ENCODE results near the gene NEK4. TPM values are rescaled to one million over a fixed set of nuclear protein-coding genes. Genes with fewer than 3 reads are reported as not detected.
A peak's percentile ranks its signal among the peaks of the same experiment; 100 is the strongest.

NEK4 gene
- total and polyA plus RNA-seq, 4 donors, result 5.4 to 28.7 (median 15.4) TPM

- WGBS, result 2% methylated on average over 22 of the region's 22 CpGs
- Histone ChIP-seq H3K4me3 (ENCODE audit: low read depth in 1 of 3, low read length in 3 of 3) (peak overlapping the region; percentile 71 to 94 (median 84)), H3K9me3 (ENCODE audit: control insufficient read depth in 4 of 4, low read length in 3 of 4) (no peaks in the 10 kb centered on the region), H3K27me3 (ENCODE audit: control insufficient read depth in 4 of 4, insufficient read depth in 4 of 4, low read length in 3 of 4) (no peaks in the 10 kb centered on the region), H3K27ac (ENCODE audit: low read depth in 1 of 2, low read length in 2 of 2) (peak overlapping the region; percentile 83 to 86), H3K4me1 (ENCODE audit: control insufficient read depth in 4 of 4, insufficient read depth in 4 of 4, low read length in 3 of 4) (peaks cover 2 to 38% (median 26%) of the 10 kb centered on the region in 4 donors), H3K36me3 (ENCODE audit: control insufficient read depth in 4 of 4, insufficient read depth in 3 of 4, low read depth in 1 of 4, low read length in 3 of 4) (peaks cover 0 to 13% (median 5%) of the 10 kb centered on the region in 4 donors), H3K9ac (ENCODE audit: low read depth in 1 of 2, low read length in 2 of 2) (peak overlapping the region; percentile 71 to 84)
- DNase-seq (ENCODE audit: low spot score), result peak; percentile 40
- TF ChIP-seq REST (IDR thresholded peaks at IDR 0.05) (peak; percentile 57), HNF4G (IDR thresholded peaks at IDR 0.05) (peak; percentile 24), FOXA1 (IDR thresholded peaks at IDR 0.05) (no peak), ZBTB33 (IDR thresholded peaks at IDR 0.05) (peak; percentile 81), YY1 (IDR thresholded peaks at IDR 0.05) (peak; percentile 77), NR2F2 (IDR thresholded peaks at IDR 0.05) (peak; percentile 35), CTCF (IDR thresholded peaks at IDR 0.05; ENCODE audit: low read depth, low read length, missing input control) (no peak), GABPA (IDR thresholded peaks at IDR 0.05 in 1 of 2, conservative IDR thresholded peaks at IDR 0.05 in 1 of 2) (peak in 1 of 2 donors; percentile 55), TAF1 (conservative IDR thresholded peaks at IDR 0.05) (no peak), FOXA2 (IDR thresholded peaks at IDR 0.05) (no peak), HNF4A (conservative IDR thresholded peaks at IDR 0.05) (peak; percentile 85 to 94), SP1 (IDR thresholded peaks at IDR 0.05) (peak; percentile 78), RAD21 (IDR thresholded peaks at IDR 0.05) (peak in 1 of 2 donors; percentile 16), JUND (IDR thresholded peaks at IDR 0.05) (peak in 1 of 2 donors; percentile 75), MAX (IDR thresholded peaks at IDR 0.05) (peak; percentile 92), RXRA (IDR thresholded peaks at IDR 0.05) (peak; percentile 93 to 94), EGR1 (IDR thresholded peaks at IDR 0.05; ENCODE audit: low read depth in 2 of 2) (peak in 1 of 2 donors; percentile 49), ATF3 (IDR thresholded peaks at IDR 0.05) (no peak)
These were observed 65.9 kb downstream of the NEK4 start for GRCh38 chr3:52704611-52705437.
